Skeletal muscle tissue (tissue), 4 donors: ENCODE data around the gene MGAT1. TPM values are rescaled to one million over a fixed set of nuclear protein-coding genes. Genes with fewer than 3 reads are reported as not detected.

ENCODE experiments used
- H3K27ac ChIP-seq: one replicate; pipeline ENCODE4 v1.7.0; 2013; ENCODE audit warnings: mild to moderate bottlenecking, low read depth, low read length, inconsistent platforms
- H3K27me3 ChIP-seq, 3 donors: one replicate each; pipeline ENCODE4 v1.7.0; 2013; ENCODE audit warnings: low read length in 3 of 3; ENCODE audit not compliant: control insufficient read depth in 3 of 3, insufficient read depth in 3 of 3
- H3K36me3 ChIP-seq, 3 donors: one replicate each; pipeline ENCODE4 v1.7.0; 2013; ENCODE audit warnings: low read length in 3 of 3; ENCODE audit not compliant: control insufficient read depth in 3 of 3, insufficient read depth in 3 of 3
- H3K4me1 ChIP-seq, 3 donors: one replicate each; pipeline ENCODE4 v1.7.0; 2013; ENCODE audit warnings: low read length in 3 of 3, mild to moderate bottlenecking in 3 of 3; ENCODE audit not compliant: control insufficient read depth in 3 of 3, insufficient read depth in 3 of 3
- H3K4me3 ChIP-seq, 3 donors: one replicate each; pipeline ENCODE4 v1.7.0; 2013; ENCODE audit warnings: low read length in 3 of 3
- H3K9ac ChIP-seq, 3 donors: one replicate each; pipeline ENCODE4 v1.7.0; 2013; ENCODE audit warnings: low read length in 3 of 3, mild to moderate bottlenecking in 3 of 3, moderate library complexity in 2 of 3, low read depth in 1 of 3
- H3K9me3 ChIP-seq, 3 donors: one replicate each; pipeline ENCODE4 v1.7.0; 2013; ENCODE audit warnings: low read length in 3 of 3; ENCODE audit not compliant: control insufficient read depth in 3 of 3
- total RNA-seq: library from RNA; depleted of rRNA; stranded (reverse); fragments of >200 nt; gene quantifications from one replicate; pipeline ENCODE4 v1.2.3, GENCODE V29; 2014
- donor health status: Osteomylitis.

MGAT1 gene
- total RNA-seq, 1 donor from 2014 or later: 38.1 TPM

DNA sequence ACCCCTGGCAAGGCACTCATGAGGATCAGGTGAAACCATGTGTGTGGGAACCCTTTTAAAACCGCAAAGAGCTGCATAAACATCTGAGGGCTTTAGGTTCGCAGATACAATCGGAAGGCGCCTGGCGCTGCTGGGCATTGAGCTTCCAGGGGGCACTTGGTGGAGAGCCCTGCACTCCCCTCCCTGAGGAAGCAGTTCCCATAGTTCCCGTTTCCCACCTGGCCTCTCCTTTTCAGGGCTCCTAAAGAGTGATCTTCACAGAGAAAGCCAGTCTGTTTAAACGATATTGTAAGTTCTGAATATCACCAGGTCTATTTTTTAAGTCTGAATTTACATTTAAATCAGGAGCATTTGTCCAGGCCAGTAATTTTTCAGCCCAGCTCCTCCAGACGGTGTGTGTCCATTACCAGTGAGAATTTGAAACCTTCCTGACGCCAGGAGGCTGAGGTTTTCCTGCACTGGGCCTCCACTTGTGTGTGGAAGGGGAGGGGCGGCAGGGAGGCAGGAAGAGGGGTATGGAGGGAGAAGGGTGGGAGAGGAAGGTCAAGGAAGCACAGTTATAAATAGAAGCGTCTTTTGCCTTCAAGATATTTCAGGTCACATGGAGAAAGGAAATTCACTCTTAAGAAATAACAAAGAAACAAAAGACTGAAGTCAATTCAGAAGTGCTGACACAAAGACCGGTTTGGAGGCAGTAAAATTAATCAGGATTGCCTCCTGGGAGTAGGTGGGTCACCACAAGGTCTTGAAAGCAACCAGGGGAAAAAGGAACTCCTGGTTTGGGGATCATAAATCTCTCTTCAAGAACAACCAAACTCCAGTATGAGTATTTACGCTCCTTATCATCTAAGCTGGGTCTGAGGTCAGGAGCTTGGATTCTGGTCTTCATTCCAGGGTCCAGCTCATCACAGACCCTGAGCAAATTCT lies 14.3 kb upstream of the MGAT1 start:
- Histone ChIP-seq H3K4me1 (peaks cover 22 to 33% (median 25%) of the 10 kb centered on the region in 3 donors), H3K27me3 (no peaks in the 10 kb centered on the region), H3K9ac (peak overlapping the region; percentile 43 to 65 (median 57)), H3K4me3 (no peak overlapping the region), H3K27ac (peak overlapping the region; percentile 61), H3K9me3 (no peaks in the 10 kb centered on the region), H3K36me3 (no peaks in the 10 kb centered on the region)

DNA sequence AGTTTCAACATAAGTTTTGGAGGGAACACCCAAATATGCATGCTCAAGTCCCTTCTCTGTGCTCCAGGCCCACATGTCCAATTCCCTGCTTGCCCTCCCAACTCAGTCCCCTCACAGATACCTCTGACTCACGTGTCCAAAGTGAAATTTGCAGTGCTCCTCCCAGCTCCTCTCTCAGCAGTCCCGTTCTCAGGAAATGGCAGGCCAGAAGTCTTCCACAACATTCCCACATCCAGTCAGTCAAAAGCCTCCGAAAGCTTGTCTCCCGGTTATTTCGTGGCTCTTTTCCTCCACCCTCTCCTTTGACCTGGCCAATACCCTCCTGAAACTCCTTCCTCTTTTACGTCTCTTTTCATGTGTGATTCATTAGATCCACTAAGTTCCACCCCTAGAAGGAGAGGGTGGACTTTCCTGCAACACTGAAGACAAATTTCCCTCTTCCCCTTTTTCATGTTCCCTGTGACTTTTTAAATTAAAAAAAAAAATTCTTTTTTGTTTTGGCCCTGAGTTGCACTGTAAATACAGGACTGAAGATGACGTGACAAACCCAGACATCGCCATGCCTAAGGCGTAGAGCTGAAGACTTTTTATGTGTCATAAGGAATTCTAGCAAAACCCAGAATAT lies 12.8 kb upstream of the MGAT1 start:
- H3K4me1 ChIP-seq: peaks cover 29 to 33% (median 33%) of the 10 kb centered on the region in 3 donors

DNA sequence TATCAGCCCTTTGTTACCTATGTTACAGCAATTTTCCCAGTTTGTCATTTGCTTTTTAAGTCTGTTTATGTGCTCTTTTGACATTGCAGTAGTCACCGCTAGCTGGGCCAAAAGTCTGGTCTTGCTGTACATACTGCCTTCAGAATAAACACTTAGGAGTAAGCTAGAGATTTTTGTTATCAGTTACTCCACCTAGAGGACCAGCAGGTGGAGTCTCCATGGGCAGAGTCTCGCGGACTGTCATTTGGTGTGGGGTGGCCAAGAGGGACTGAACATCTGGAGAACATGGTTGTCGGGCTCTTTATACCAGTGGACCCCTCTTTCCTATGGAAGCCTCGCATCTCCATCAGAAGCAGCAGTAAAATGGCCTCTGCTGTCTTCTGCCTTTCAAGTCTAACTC lies 10.8 kb upstream of the MGAT1 start:
- H3K4me3 ChIP-seq: no peak overlapping the region

More for the DNA sequence above, 12.8 kb upstream of the MGAT1 start:
- Histone ChIP-seq H3K9ac (peak overlapping the region in 1 of 3 donors; percentile 33), H3K27me3 (no peaks in the 10 kb centered on the region), H3K4me3 (peak overlapping the region in 1 of 3 donors; percentile 57), H3K9me3 (no peaks in the 10 kb centered on the region), H3K36me3 (no peaks in the 10 kb centered on the region), H3K27ac (peak overlapping the region; percentile 63)

DNA sequence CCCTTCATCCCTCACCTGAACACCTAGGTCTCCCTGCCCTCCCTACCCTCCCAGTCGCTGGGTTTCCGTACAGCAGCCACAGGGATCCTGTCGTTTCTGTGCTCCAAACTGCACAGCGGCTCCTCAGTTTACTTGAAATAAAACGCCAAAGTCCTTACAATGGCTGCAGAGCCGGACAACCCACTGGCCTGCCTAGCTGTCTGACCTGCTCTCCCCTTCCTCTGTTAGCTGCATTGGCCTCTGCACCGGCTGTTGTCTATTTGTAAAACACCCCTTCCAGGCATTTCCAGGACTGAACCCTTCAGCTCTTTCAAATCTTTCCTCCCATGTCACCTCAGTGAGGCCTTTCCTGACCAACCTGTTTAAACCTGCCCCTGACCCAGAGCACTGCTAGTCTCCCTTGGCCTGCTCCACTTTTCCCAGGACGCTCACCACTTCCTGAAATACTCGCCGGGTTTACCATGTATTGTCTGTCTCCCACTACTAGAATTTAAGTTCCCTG lies 9.1 kb upstream of the MGAT1 start:
- H3K27ac ChIP-seq: peak overlapping the region; percentile 97
- no peaks in the 10 kb centered on the region for H3K9me3 ChIP-seq
- peak overlapping the region; percentile 91 to 99 (median 95) for H3K9ac ChIP-seq
- no peaks in the 10 kb centered on the region for H3K27me3 ChIP-seq
- peaks cover 1 to 9% (median 6%) of the 10 kb centered on the region in 3 donors for H3K36me3 ChIP-seq
- H3K4me3 ChIP-seq: peak overlapping the region; percentile 89 to 94 (median 93)
- H3K4me1 ChIP-seq: peaks cover 36 to 45% (median 42%) of the 10 kb centered on the region in 3 donors

More for the DNA sequence above, 10.8 kb upstream of the MGAT1 start:
- Histone ChIP-seq H3K9me3 (no peaks in the 10 kb centered on the region), H3K27ac (peak overlapping the region; percentile 51), H3K9ac (no peak overlapping the region), H3K4me1 (peaks cover 31 to 35% (median 34%) of the 10 kb centered on the region in 3 donors), H3K27me3 (no peaks in the 10 kb centered on the region), H3K36me3 (peaks cover 0 to 2% (median 2%) of the 10 kb centered on the region in 3 donors)

DNA sequence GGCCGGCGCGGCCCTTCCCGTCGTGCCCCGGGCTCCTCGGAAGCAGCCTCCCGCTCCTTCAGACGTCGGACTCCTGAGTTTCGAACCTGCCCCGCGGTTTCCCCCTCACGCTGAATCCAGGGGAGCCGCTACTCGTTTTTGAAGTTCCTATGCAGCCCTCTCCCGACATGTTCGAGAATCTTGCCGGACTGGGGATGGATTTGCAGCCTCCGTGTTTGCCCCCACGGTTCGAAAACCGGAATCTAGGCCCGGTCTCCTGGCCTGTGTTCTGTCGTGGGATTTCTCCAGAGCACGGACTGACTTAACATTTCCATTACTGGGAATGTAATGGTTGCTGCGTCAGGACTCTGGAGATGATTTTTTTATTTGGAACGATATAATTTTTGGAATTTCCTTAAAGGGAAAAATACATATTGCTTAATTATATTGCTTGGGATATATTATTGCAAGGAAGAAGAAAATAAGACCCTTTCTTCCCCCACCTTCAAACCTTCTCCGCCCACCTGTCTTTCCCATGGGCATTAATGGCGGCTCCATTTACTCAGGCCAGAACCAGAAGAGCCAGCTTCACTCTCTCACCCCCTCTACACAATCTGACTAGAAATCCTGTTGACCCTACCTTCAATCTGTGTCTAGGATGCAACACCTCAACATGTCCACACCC lies 8.5 kb upstream of the MGAT1 start:
- H3K4me1 ChIP-seq: peaks cover 42 to 46% (median 44%) of the 10 kb centered on the region in 3 donors
- peak overlapping the region; percentile 97 for H3K27ac ChIP-seq
- peak overlapping the region; percentile 91 to 99 (median 95) for H3K9ac ChIP-seq
- H3K4me3 ChIP-seq: peak overlapping the region; percentile 89 to 94 (median 93)
- no peaks in the 10 kb centered on the region for H3K9me3 ChIP-seq
- H3K27me3 ChIP-seq: no peaks in the 10 kb centered on the region
- H3K36me3 ChIP-seq: peaks cover 6 to 14% (median 10%) of the 10 kb centered on the region in 3 donors

DNA sequence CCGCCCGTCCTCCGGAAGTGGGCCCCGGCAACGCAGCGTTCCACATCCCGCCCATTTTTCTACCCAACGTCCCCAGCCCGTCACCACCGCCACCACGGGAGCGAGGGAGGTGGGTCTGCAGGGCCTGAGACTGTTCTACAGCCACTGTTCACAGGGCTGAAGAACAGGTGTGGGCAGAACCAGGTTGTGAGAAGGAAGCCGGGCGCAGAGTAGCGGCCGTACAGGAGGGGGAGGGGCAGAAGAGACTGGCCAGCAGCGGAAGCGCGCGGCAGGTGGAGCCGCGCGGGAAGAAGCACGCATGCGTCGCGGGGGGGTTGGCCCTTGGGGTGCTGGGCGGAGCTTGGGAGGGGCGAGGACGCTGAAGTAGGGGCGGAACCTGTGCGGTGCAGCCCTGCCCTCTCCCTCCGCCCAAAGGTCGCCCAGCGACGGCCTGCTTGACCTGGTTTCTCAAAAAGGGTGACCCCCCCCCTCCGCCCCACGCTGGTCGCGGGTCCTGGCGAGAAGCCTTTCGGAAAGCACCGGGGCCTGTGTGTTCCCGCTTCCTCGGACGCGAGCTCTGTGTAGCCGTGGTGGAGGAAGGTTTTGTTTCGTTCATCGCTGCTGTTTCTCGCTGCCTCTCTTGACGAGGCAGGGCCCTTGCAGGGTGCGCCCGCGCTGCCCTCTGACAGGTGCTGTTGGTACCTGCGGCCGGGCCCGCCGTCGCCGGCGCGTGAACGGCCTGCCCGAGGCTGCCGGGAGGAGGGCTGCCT lies 7.8 kb upstream of the MGAT1 start:
- Histone ChIP-seq H3K4me3 (peak overlapping the region; percentile 89 to 94 (median 93)), H3K27ac (peak overlapping the region; percentile 97), H3K4me1 (peaks cover 43 to 52% (median 46%) of the 10 kb centered on the region in 3 donors), H3K36me3 (peaks cover 6 to 14% (median 10%) of the 10 kb centered on the region in 3 donors), H3K9me3 (no peaks in the 10 kb centered on the region), H3K27me3 (no peaks in the 10 kb centered on the region), H3K9ac (peak overlapping the region; percentile 91 to 99 (median 95))

DNA sequence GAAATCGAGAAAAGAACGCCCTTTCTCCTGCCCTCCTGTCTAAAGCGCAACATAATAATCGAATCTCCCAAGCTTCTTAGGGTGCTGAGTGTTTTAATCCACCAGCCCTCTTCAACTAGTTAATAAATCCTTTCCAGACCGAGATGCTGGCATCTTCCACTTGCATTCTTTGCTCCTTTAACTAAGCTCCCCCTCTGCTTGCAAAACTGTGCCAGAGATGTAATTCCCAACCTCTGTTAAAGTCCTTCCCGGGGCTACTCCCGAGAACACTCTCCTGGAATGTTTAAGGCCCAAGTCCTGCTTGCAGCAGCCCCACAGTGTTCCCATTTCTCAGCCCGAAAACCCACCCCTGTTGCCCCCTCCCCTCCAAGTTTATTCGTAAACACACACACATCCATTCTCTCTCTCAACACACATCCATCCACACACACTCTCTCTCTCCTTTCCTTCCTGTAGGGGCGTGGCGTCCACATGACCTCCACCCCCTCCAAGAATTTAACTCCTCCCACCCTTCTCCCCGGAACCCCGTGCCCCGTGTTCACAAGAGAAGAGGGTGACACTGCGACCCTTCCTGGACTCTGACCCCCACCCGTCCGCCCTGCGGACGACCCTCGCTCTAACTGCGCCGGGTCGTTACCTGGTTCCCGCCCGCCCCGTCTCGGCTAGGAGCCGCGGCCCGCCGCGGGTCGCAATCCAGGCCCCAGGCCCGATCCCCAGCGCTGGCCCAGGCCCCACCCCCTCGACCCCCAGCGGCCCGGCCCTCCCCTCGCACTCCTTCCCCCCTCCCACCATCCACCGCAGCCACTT lies 7.0 kb upstream of the MGAT1 start:
- Histone ChIP-seq H3K4me3 (peak overlapping the region; percentile 79 to 94 (median 93)), H3K36me3 (peaks cover 6 to 14% (median 10%) of the 10 kb centered on the region in 3 donors), H3K9ac (peak overlapping the region; percentile 88 to 99 (median 91)), H3K27ac (peak overlapping the region; percentile 97), H3K27me3 (no peaks in the 10 kb centered on the region), H3K9me3 (no peaks in the 10 kb centered on the region), H3K4me1 (peaks cover 46 to 60% (median 50%) of the 10 kb centered on the region in 3 donors)

DNA sequence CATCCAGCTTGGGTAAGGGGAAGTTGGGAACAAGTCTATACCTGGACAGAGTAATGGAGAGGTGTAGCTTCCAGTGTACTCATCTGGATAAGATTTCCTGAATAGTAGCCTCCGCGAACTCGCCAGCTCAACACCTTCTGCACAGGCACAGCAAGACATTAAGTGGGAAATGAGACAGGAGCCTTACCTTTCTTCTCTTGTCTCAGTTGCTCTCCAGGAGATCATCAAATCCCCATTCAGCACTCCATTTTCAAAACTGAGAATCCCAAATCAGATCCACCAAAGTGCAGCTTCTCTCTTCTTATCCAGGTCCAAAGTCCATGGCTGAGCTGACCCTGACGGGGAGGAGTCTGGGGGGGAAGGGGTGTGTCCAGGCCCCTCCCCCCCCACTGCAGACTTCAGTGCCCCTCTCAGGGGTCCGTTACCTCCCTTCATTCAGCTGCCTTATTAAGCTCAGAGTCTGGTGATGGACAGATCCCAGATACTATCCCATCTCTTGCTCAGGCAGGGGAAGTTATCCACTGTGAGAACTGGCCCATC lies 5.9 kb upstream of the MGAT1 start:
- peak overlapping the region in 2 of 3 donors; percentile 1 to 91 for H3K9ac ChIP-seq
- H3K27ac ChIP-seq: peak overlapping the region; percentile 58
- H3K9me3 ChIP-seq: no peaks in the 10 kb centered on the region
- H3K27me3 ChIP-seq: no peaks in the 10 kb centered on the region
- peaks cover 56 to 68% (median 61%) of the 10 kb centered on the region in 3 donors for H3K4me1 ChIP-seq
- peak overlapping the region; percentile 18 to 94 (median 79) for H3K4me3 ChIP-seq
- peaks cover 6 to 14% (median 12%) of the 10 kb centered on the region in 3 donors for H3K36me3 ChIP-seq
